ENCODE measurements around the gene LZTR1.

- TF ChIP-seq CTCF (IDR thresholded peaks at IDR 0.05) (no peak), RAD21 (conservative IDR thresholded peaks at IDR 0.05 in 1 of 2, IDR thresholded peaks at IDR 0.05 in 1 of 2) (no peak), JUN (IDR thresholded peaks at IDR 0.05) (no peak), EP300 (IDR thresholded peaks at IDR 0.05) (no peak)
Observed at GRCh38 chr22:20964799-20965103, 17.3 kb upstream of the LZTR1 start.

All from A549 (cell line).